GM13977 (cell line): Measurements from ENCODE around the gene ARID3A.
A peak's percentile ranks its signal among the peaks of the same experiment; 100 is the strongest.

Source experiments
- DNase-seq: peaks from one replicate; pipeline ENCODE4 v3.0.0; 2012; ENCODE audit warnings: low spot score
- CTCF ChIP-seq: IDR thresholded peaks from 2 replicates; pipeline ENCODE4 v1.5.1; 2012; ENCODE audit warnings: mild to moderate bottlenecking, control low read depth; ENCODE audit not compliant: insufficient read depth; ENCODE audit errors: extremely low read depth, missing control alignments
- in situ Hi-C: fragments of 300-500 bp; cut with MboI; formaldehyde crosslinking; loops from one replicate; pipeline ENCODE4 v1.12.0; 2022; ENCODE audit warnings: low sequenced_read_pairs, low pct_unique_long_range_greater_than_20kb, mixed read lengths, inconsistent platforms; ENCODE audit not compliant: unreplicated experiment

ARID3A gene

GRCh38 chr19:920051-920864, 5.6 kb upstream of the ARID3A start:
- DNase-seq, result peak; percentile 85
- in situ Hi-C loops, result loop anchor here (5.0 to 10.0 kb wide), 2 partner anchors 55 to 62 kb away; partner anchors contain the start of gene WDR18
- TF ChIP-seq CTCF, result peak; percentile 14

- no peak for TF ChIP-seq CTCF
- peak; percentile 68 for DNase-seq
- in situ Hi-C loops, result loop anchor here (5.0 to 10.0 kb wide), 2 partner anchors 58 to 60 kb away; partner anchors contain the start of gene WDR18
Measured at GRCh38 chr19:924553-925086, 1.2 kb upstream of the ARID3A start.

- in situ Hi-C loops, result loop anchor here (10.0 kb wide), 1 partner anchor 60 kb away; no protein-coding TSS in a partner anchor
- peak; percentile 81 for DNase-seq
- TF ChIP-seq CTCF, result no peak
Measured at GRCh38 chr19:925087-925525, 729 bp upstream of the ARID3A start.

- in situ Hi-C loops, result loop anchor here (10.0 kb wide), 1 partner anchor 61 kb away; no protein-coding TSS in a partner anchor
- DNase-seq, result no peak
- TF ChIP-seq CTCF, result no peak
Measured at GRCh38 chr19:926323-926588, 421 bp downstream of the ARID3A start.

- no peak for TF ChIP-seq CTCF
- in situ Hi-C loops, result loop anchor here (10.0 kb wide), 1 partner anchor 62 kb away; no protein-coding TSS in a partner anchor
- DNase-seq, result peak; percentile 88
Measured at GRCh38 chr19:926589-927350, 935 bp downstream of the ARID3A start.

- in situ Hi-C loops, result loop anchor here (10.0 kb wide), 1 partner anchor 63 kb away; no protein-coding TSS in a partner anchor
- no peak for TF ChIP-seq CTCF
- no peak for DNase-seq
Measured at GRCh38 chr19:927351-927779, 1.5 kb downstream of the ARID3A start.
